Measurements from ENCODE around the gene YKT6.

Gene YKT6

DNA sequence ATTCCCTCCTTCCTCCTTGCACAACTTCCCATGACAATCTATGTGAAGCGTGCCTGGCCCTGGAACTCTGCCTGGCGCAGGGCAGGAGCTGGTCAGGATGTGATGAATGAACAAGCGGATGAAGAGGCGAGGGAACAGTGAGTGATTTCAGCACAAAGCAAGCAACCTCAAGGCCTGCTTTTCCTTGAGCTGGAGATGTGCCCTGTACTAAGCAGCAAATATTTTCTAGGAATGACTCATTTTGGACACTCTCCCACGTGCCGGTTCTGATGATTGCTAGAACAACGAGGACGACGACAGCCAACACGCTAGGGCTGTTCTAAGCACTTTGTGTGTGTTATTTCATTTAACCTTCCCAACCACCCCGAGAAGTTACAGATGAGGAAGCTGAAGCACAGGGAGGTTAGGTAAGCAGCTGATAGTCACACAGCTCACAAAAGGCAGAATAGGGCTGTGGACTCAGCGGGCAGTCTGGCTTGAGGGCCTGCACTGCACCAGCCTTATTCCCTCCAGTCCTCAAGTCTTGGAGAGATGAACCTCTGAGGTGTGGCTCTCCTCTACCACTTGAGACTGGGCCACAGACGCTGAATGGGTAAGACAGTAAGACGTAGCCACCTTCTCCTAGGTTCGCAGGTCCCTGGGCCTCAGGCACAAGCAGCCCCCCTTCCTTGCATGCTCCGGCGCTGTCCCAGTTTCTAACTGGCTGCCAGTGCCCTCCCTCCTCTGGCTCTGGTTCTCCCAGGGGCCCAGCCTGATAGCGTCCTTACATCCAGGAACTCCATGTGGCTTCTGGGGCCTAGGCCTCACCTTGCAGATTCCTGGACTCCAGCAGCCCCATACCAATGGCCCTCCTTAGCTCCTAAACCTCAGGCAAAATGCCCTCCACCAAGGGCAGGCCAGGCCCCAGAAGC is 59.0 kb downstream of the YKT6 start:
- no peak for ATAC-seq
- H3K27ac Mint-ChIP-seq, result peak overlapping the region; percentile 71

DNA sequence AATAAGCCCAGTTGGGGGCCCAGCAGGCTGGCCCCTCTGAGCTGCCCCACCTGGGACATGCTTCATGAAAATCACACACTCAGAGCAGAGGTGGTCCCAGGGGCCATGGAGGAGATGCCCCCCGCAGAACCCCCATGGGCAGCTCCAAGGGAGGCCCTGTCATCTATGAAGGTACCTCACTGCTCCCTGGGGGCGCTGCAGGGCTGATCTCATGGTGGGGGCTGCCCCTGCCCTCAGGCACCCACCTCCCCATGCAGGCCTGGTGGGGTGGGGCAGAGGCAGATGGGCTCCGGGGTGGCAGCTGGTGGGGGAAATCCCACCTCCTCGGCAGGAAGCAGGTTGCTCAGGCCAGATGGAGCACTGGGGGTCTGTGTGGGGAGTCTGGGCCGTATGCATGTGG is 60.5 kb downstream of the YKT6 start:
- no peaks in the 10 kb centered on the region for H3K36me3 Mint-ChIP-seq
- H3K27ac Mint-ChIP-seq, result peak overlapping the region; percentile 71
- no peak overlapping the region for H3K4me3 Mint-ChIP-seq
- no peak for ATAC-seq
- H3K27me3 Mint-ChIP-seq, result peaks cover 21% of the 10 kb centered on the region
- peaks cover 41% of the 10 kb centered on the region for H3K4me1 Mint-ChIP-seq
- no peaks in the 10 kb centered on the region for H3K9me3 Mint-ChIP-seq

More for the DNA sequence above, 59.0 kb downstream of the YKT6 start:
- H3K4me3 Mint-ChIP-seq, result no peak overlapping the region
- no peaks in the 10 kb centered on the region for H3K9me3 Mint-ChIP-seq
- H3K27me3 Mint-ChIP-seq, result peaks cover 21% of the 10 kb centered on the region
- no peaks in the 10 kb centered on the region for H3K36me3 Mint-ChIP-seq
- H3K4me1 Mint-ChIP-seq, result peaks cover 41% of the 10 kb centered on the region

DNA sequence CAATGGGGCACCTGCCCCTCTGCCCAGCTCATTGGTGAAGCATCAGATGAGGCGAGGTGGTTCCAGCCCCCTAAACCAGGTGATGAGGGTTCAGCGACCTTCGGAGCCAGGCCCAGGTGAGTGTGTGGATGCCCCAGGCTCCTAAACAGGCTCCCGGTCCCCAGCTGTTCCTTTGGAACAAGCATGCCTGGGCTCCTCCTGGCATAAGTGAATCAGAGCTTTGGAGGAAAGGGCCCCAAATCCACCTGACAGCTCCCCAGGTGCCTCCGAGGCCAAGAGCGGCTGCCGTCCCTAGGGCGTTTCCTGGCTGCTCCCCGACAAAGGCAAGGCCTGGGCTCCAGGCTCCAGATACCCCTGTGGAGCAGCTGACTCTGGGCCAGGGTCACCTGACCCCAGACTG is 61.3 kb downstream of the YKT6 start:
- H3K27me3 Mint-ChIP-seq, result peaks cover 21% of the 10 kb centered on the region
- H3K27ac Mint-ChIP-seq, result no peak overlapping the region
- no peaks in the 10 kb centered on the region for H3K9me3 Mint-ChIP-seq

DNA sequence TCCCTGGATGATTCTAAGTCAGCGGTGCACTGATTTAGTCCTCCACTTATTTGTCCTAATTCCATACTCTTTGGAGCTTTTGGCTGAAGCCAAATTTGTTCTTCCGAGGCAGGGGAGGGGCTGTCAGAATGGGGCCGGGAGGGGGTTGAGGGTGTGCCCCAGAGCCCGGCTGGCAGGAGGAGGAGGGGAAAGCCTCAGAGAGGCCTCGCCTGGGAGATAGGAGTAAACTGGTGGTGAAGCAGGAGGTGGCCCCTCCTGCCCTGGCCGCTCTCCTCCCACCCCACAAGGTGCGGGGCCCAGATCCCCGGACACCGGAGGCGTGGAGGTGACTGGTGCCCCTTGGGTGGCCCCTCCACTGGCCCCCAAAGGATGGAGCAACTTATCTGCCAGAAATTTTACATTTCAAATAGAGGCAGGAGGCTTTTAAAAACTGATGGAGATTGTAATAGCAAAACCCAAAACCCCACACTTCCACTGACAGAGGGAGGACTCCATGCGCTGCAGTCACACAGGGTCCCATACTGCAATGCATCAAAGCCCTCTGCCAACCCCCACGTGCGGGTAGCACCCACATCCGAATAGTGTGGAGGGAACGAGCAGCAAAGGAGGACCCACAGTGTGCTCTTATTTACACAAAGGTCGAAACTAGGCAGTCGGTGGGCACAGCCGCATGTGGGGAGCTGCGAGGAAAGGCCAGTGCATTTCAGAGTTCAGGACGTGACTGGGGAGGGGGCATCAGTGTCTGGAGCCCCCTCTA is 62.7 kb downstream of the YKT6 start:
- Mint-ChIP-seq H3K4me1 (peaks cover 26% of the 10 kb centered on the region), H3K36me3 (no peaks in the 10 kb centered on the region), H3K4me3 (no peak overlapping the region), H3K9me3 (no peaks in the 10 kb centered on the region), H3K27me3 (peaks cover 35% of the 10 kb centered on the region), H3K27ac (no peak overlapping the region)
- ATAC-seq, result no peak

More for the DNA sequence above, 61.3 kb downstream of the YKT6 start:
- no peak for ATAC-seq
- Mint-ChIP-seq H3K4me3 (no peak overlapping the region), H3K4me1 (peaks cover 41% of the 10 kb centered on the region), H3K36me3 (no peaks in the 10 kb centered on the region)

Data from stimulated activated memory B cell treated with anti-CD40 and anti-IgM and Interleukin-4, amounts not matched to agents 10 μg/mL and 1 μg/mL and 100 μg/mL, for 72 hours (primary cell).